BJ (cell line): Measurements from ENCODE around the gene FBXL7. TPM values are rescaled to one million over a fixed set of nuclear protein-coding genes. Genes with fewer than 3 reads are reported as not detected.

ENCODE experiments used
- CTCF ChIA-PET: fragments of 350-600 bp; formaldehyde crosslinking; extraction: SDS; loops from one replicate; lab custom pipeline; 2021; ENCODE audit warnings: antibody characterized with exemption, inconsistent platforms; lab: Yijun Ruan, JAX
- POLR2A ChIA-PET: fragments of 300-600 bp; sonication (Branson Sonifier 250); formaldehyde crosslinking; extraction: SDS; loops from one replicate; lab custom pipeline; 2021; ENCODE audit warnings: antibody characterized with exemption; lab: Charles Lee
- DNase-seq: peaks from one replicate; pipeline ENCODE4 v3.0.0-alpha.2; 2011; ENCODE audit warnings: low read depth
- H3K27me3 ChIP-seq: 2 replicates; pipeline ENCODE4 v1.6.0; 2011; ENCODE audit warnings: low read length; ENCODE audit not compliant: control insufficient read depth, insufficient read depth
- H3K36me3 ChIP-seq: 2 replicates; pipeline ENCODE4 v1.5.1; 2011; ENCODE audit warnings: low read length; ENCODE audit not compliant: control insufficient read depth, insufficient read depth
- H3K4me3 ChIP-seq: 2 replicates; pipeline ENCODE4 v1.5.1; 2011; ENCODE audit warnings: low read depth, mild to moderate bottlenecking, control low read depth, low read length
- CTCF ChIP-seq: IDR thresholded peaks from 2 replicates; pipeline ENCODE4 v1.5.1; 2011; ENCODE audit warnings: low read depth, mild to moderate bottlenecking, control low read depth, inconsistent platforms, low read length, moderate library complexity; ENCODE audit not compliant: insufficient read depth
- polyA plus RNA-seq: library from polyadenylated mRNA; depleted of rRNA; stranded (reverse); fragments of >200 nt; gene quantifications from 2 replicates; pipeline ENCODE4 v1.2.3, GENCODE V29; 2011

Gene FBXL7
- polyA plus RNA-seq, 1 experiment, result 23.2 TPM

DNA sequence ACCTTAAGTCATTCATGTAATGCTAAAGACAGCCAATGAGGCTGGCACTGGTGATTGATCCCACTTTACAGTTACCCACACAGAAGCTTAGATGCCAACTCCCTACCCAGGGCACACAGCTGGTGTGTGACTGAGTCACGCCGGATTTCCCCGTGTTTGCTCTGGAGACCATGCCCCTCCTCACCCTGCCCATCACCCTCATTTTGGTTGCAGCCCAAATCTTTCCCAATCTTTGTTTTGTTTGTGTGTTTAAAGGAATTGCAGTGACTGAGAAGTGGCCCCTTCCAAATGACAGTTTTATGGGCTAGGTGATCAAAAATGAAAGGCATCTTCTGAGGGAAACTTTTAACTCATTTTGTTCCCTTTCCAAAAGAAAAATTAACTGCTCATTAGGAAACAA is 10.9 kb downstream of the FBXL7 start:
- DNase-seq, result no peak
- CTCF ChIA-PET, result interaction anchor here (1.0 to 1.4 kb wide), 3 partner anchors 9 to 313 kb away, joined by 3 to 4 read pairs (median 4); no protein-coding TSS in a partner anchor
- H3K36me3 ChIP-seq, result no peaks in the 10 kb centered on the region
- no peak for TF ChIP-seq CTCF
- no peaks in the 10 kb centered on the region for H3K27me3 ChIP-seq
- H3K4me3 ChIP-seq, result no peak overlapping the region
- POLR2A ChIA-PET, result interaction anchor here (1.2 kb wide), 1 partner anchor 10 kb away, joined by 4 read pairs; no protein-coding TSS in a partner anchor

DNA sequence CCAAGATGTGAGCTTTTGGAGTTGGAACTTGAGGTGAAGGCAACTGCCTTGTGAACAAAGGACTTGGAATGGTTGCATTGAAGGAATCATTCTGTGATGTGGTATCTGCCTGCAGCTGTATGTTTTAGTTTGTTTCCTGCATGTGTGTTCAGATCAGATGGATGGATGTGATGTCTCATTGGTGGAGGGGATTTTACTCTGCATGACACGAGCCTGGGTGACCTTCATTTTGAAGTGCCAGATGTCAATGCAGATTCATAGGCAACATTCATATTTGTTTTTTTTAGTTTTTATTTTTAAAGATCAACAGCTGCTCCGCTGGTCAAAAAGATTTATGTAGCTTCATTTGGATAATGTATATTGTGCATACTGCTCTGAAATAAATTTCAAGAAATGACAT is 13.5 kb downstream of the FBXL7 start:
- Histone ChIP-seq H3K36me3 (no peaks in the 10 kb centered on the region), H3K27me3 (no peaks in the 10 kb centered on the region), H3K4me3 (no peak overlapping the region)
- CTCF ChIA-PET, result interaction anchor here (2.4 kb wide), 1 partner anchor 12 kb away, joined by 5 read pairs; no protein-coding TSS in a partner anchor
- no peak for DNase-seq
- POLR2A ChIA-PET, result no interaction called here
- no peak for TF ChIP-seq CTCF

DNA sequence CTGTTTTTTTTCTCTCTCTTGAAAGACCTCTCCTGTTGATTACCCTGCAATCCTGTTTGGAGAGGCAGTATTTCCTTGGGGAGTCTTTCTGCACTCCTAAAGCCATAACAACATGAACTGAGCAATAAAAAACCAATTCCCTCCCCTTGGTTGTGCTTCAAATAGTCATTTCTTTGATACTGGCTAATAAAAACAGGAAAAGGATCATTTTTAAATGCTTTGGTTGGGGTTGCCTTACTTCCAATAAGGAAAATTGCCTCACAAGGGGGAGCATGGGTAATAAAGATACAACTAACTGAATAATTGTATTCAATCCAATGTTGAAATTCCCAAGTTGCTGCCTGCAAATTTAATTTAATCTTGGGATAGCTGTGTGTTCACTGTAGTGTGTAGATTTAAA is 13.9 kb downstream of the FBXL7 start:
- no peak overlapping the region for H3K4me3 ChIP-seq
- CTCF ChIA-PET, result interaction anchor here (2.4 kb wide), 1 partner anchor 12 kb away, joined by 5 read pairs; no protein-coding TSS in a partner anchor
- POLR2A ChIA-PET, result no interaction called here
- DNase-seq, result no peak
- no peak for TF ChIP-seq CTCF
- no peaks in the 10 kb centered on the region for H3K27me3 ChIP-seq
- H3K36me3 ChIP-seq, result no peaks in the 10 kb centered on the region

- no peak for DNase-seq
- CTCF ChIA-PET, result interaction anchor here (2.4 kb wide), 1 partner anchor 11 kb away, joined by 5 read pairs; no protein-coding TSS in a partner anchor
- Histone ChIP-seq H3K27me3 (no peaks in the 10 kb centered on the region), H3K4me3 (no peak overlapping the region), H3K36me3 (no peaks in the 10 kb centered on the region)
- POLR2A ChIA-PET, result no interaction called here
- no peak for TF ChIP-seq CTCF
Observed at GRCh38 chr5:15515229-15515628, 15.2 kb downstream of the FBXL7 start.

GRCh38 chr5:15516486-15516885 is 16.5 kb downstream of the FBXL7 start:
- TF ChIP-seq CTCF, result no peak
- ChIA-PET POLR2A (no interaction called here), CTCF (no interaction called here)
- Histone ChIP-seq H3K36me3 (no peaks in the 10 kb centered on the region), H3K4me3 (no peak overlapping the region), H3K27me3 (no peaks in the 10 kb centered on the region)
- DNase-seq, result no peak
